GM12878 (cell line): ENCODE measurements around the gene DCTN1. TPM values are rescaled to one million over a fixed set of nuclear protein-coding genes. Genes with fewer than 3 reads are reported as not detected.

Experiments used
- ATAC-seq: fragments of 200-7000 bp; cut with Tn5 transposase; 3 replicates; pipeline ENCODE4 v1.9.1; 2020; ENCODE audit warnings: mild to moderate bottlenecking, moderate library complexity
- BruUV-seq: library from RNA; stranded (reverse); fragments of 400-500 nt; replicated peaks from 2 replicates; lab custom pipeline; 2021; lab: Mats Ljungman, UMichigan
- CTCF ChIA-PET: fragments of 300-600 bp; sonication (Branson Sonifier 250); formaldehyde crosslinking; extraction: SDS; loops from one replicate; lab custom pipeline; 2021; ENCODE audit warnings: inconsistent platforms; lab: Yijun Ruan, JAX
- POLR2A ChIA-PET: fragments of 350-600 bp; formaldehyde crosslinking; extraction: SDS; loops from one replicate; lab custom pipeline; 2021; ENCODE audit warnings: inconsistent platforms; lab: Charles Lee
- RAD21 ChIA-PET: fragments of 300-600 bp; sonication (Branson Sonifier 250); formaldehyde crosslinking; loops from one replicate; lab custom pipeline; 2023; ENCODE audit warnings: antibody characterized with exemption; ENCODE audit not compliant: unreplicated experiment; lab: Charles Lee
- SMC1A ChIA-PET: fragments of 300-600 bp; sonication (Branson Sonifier 250); formaldehyde crosslinking; loops from one replicate; lab custom pipeline; 2023; ENCODE audit not compliant: unreplicated experiment, uncharacterized antibody; lab: Charles Lee
- DNase-seq: peaks from one replicate; pipeline ENCODE4 v3.0.0-alpha.2; 2011; ENCODE audit warnings: low read depth, low spot score
- FAIRE-seq: peaks from 3 replicates; lab custom pipeline; 2011; peaks lifted over from hg19 to GRCh38; lab: Jason Lieb, UNC
- H2AFZ ChIP-seq: 2 replicates; pipeline ENCODE4 v1.6.0; 2011; ENCODE audit warnings: low read depth, low read length, control low read depth; ENCODE audit not compliant: control insufficient read depth
- H3K27ac ChIP-seq: 2 replicates; pipeline ENCODE4 v1.5.1; 2011; ENCODE audit warnings: control low read depth; ENCODE audit not compliant: control insufficient read depth, insufficient read depth
- H3K27me3 ChIP-seq, 2 experiments: replicated peaks in 1 of 2; 2 replicates each; pipeline versions ENCODE4 v1.6.0 to v1.6.1; 2011; ENCODE audit warnings: low read length in 1 of 2; ENCODE audit not compliant: control insufficient read depth in 2 of 2, insufficient read depth in 2 of 2
- H3K36me3 ChIP-seq, 2 experiments: 2 replicates each; pipeline ENCODE4 v1.5.1; 2011; ENCODE audit warnings: low read length in 1 of 2; ENCODE audit not compliant: control insufficient read depth in 2 of 2, insufficient read depth in 2 of 2
- H3K4me1 ChIP-seq: 2 replicates; pipeline ENCODE4 v1.6.1; 2011; ENCODE audit warnings: mild to moderate bottlenecking, low read length, moderate library complexity, mixed read lengths; ENCODE audit not compliant: control insufficient read depth, insufficient read depth
- H3K4me2 ChIP-seq: 2 replicates; pipeline ENCODE4 v1.6.0; 2011; ENCODE audit warnings: control low read depth; ENCODE audit not compliant: control insufficient read depth, insufficient read depth
- H3K4me3 ChIP-seq: fragments of 200-600 bp; sonication (generic); 2 replicates; pipeline ENCODE4 v1.5.1; 2016
- H3K79me2 ChIP-seq: 2 replicates; pipeline ENCODE4 v1.6.0; 2011; ENCODE audit warnings: low read length; ENCODE audit not compliant: control insufficient read depth, insufficient read depth
- H3K9ac ChIP-seq: 2 replicates; pipeline ENCODE4 v1.8.0; 2011; ENCODE audit warnings: low read length, control low read depth, mixed read lengths; ENCODE audit not compliant: control insufficient read depth, insufficient read depth
- H3K9me3 ChIP-seq: replicated peaks from 3 replicates; pipeline ENCODE4 v1.5.1; 2011; ENCODE audit warnings: mild to moderate bottlenecking, low read length; ENCODE audit not compliant: control insufficient read depth, insufficient read depth
- H4K20me1 ChIP-seq: 2 replicates; pipeline ENCODE4 v1.6.0; 2011; ENCODE audit not compliant: control insufficient read depth, insufficient read depth
- ATF2 ChIP-seq: IDR thresholded peaks from 2 replicates; pipeline ENCODE4 v1.6.1; 2012; ENCODE audit warnings: low read length, inconsistent platforms
- BACH1 ChIP-seq: fragments of 450-650 bp; IDR thresholded peaks from 2 replicates; pipeline ENCODE4 v1.6.1; 2017; ENCODE audit warnings: mild to moderate bottlenecking, borderline replicate concordance
- DPF2 ChIP-seq: fragments of 450-650 bp; IDR thresholded peaks from 2 replicates; pipeline ENCODE4 v1.6.1; 2017; ENCODE audit warnings: mild to moderate bottlenecking
- E2F8 ChIP-seq: fragments of 450-650 bp; IDR thresholded peaks from 2 replicates; pipeline ENCODE4 v1.6.1; 2018; ENCODE audit warnings: mild to moderate bottlenecking, low read depth, moderate library complexity; ENCODE audit not compliant: partially characterized antibody
- IKZF1 ChIP-seq: fragments of 450-650 bp; conservative IDR thresholded peaks from 2 replicates; pipeline ENCODE4 v1.6.1; 2017; ENCODE audit warnings: antibody characterized with exemption, mild to moderate bottlenecking
- IKZF2 ChIP-seq, 2 experiments: fragments of 450-650 bp; IDR thresholded peaks; 2 replicates each; pipeline ENCODE4 v1.6.1; 2017; ENCODE audit warnings: mild to moderate bottlenecking in 2 of 2, moderate library complexity in 2 of 2
- TAF1 ChIP-seq: IDR thresholded peaks from 2 replicates; pipeline ENCODE4 v1.6.1; 2011; ENCODE audit warnings: mild to moderate bottlenecking, low read depth, low read length, borderline replicate concordance
- WRNIP1 ChIP-seq: IDR thresholded peaks from 2 replicates; pipeline ENCODE4 v1.6.1; 2011; ENCODE audit warnings: low read depth, low read length, improper control_type of control experiment, borderline replicate concordance
- WGBS: methylation state at CpG from one replicate; pipeline ENCODE4 v1.1.6; 2016; ENCODE audit warnings: low lambda C conversion rate; ENCODE audit not compliant: insufficient replicate concordance, insufficient coverage; ENCODE audit errors: missing lambda C conversion rate; 5-methylcytosine and 5-hydroxymethylcytosine counted together
- in situ Hi-C: fragments of 300-500 bp; cut with MboI; formaldehyde crosslinking; loops from 9 replicates; pipeline ENCODE4 v1.14.3; 2018; ENCODE audit warnings: mixed read lengths
- intact Hi-C: fragments of 100-400 bp; cut with micrococcal nuclease; formaldehyde crosslinking; loops from one replicate; pipeline ENCODE4 v1.14.2; 2022; ENCODE audit not compliant: unreplicated experiment
- polyA plus RNA-seq, 11 experiments: library from polyadenylated mRNA; depleted of rRNA in 4 of 11; unstranded in 6 of 11; stranded (reverse) in 5 of 11; fragments of >200 nt; fragmentation: Nextera tagmentation in 4 of 11; fragmentation: Illumina TruSeq in 1 of 11; extraction: Ambion mirVana in 4 of 11; extraction: Trizol in 1 of 11; gene quantifications; 1 replicate in 1 of 11; 2 replicates in 10 of 11; pipeline versions ENCODE4 v1.2.1 to v1.2.3, GENCODE V29; 2011 to 2016; ENCODE audit warnings: inconsistent platforms in 2 of 11, missing spikeins in 2 of 11, low read depth in 1 of 11
- total RNA-seq, 4 experiments: library from RNA; depleted of rRNA in 3 of 4; stranded (reverse); fragments of >200 nt in 3 of 4; fragmentation: Illumina TruSeq in 1 of 4; extraction: Trizol in 1 of 4; gene quantifications; 2 replicates each; pipeline versions ENCODE4 v1.2.1 to v1.2.3, GENCODE V29; 2013 to 2021

DCTN1 gene
- total and polyA plus RNA-seq, 10 of the 15 experiments (the other 5 are each of a cell fraction or from before 2014, with no cell fraction given): 44.1 to 116 (median 64.8) TPM

- CTCF ChIA-PET: interaction anchor here (0.6 to 6.2 kb wide), 2 partner anchors 13 to 45 kb away, joined by 3 to 49 read pairs; no protein-coding TSS in a partner anchor
Measured at GRCh38 chr2:74347303-74347702, 32.8 kb downstream of the DCTN1 start.

More at GRCh38 chr2:74347303-74347702, 32.8 kb downstream of the DCTN1 start:
- in situ Hi-C loops: no loop called here
- Histone ChIP-seq H3K36me3 (no peaks in the 10 kb centered on the region), H3K9me3 (no peaks in the 10 kb centered on the region), H3K27me3 (no peaks in the 10 kb centered on the region), H3K9ac (no peak overlapping the region), H2AFZ (no peak overlapping the region), H3K4me2 (no peak overlapping the region), H3K79me2 (no peaks in the 10 kb centered on the region), H4K20me1 (no peaks in the 10 kb centered on the region), H3K4me3 (no peak overlapping the region), H3K27ac (no peak overlapping the region), H3K4me1 (peaks cover 8% of the 10 kb centered on the region; the same call in 1 of the 2 replicates)
- intact Hi-C loops: no loop called here
- FAIRE-seq: no peak
- POLR2A ChIA-PET: no interaction called here
- no TSS peak for BruUV-seq
- no peak for DNase-seq
- TF ChIP-seq ATF2: no peak
- TF ChIP-seq IKZF1: no peak
- no peak for TF ChIP-seq DPF2
- no peak for TF ChIP-seq IKZF2 (IDR thresholded peaks at IDR 0.05)
- TF ChIP-seq TAF1: no peak
- no peak for TF ChIP-seq WRNIP1
- no peak for TF ChIP-seq BACH1
- no peak for TF ChIP-seq E2F8
- WGBS: 75% methylated on average over 1 of the region's 1 CpG
- ATAC-seq: no peak
- SMC1A ChIA-PET: interaction anchor here (0.8 kb wide), 1 partner anchor 196 kb away, joined by 3 read pairs; no protein-coding TSS in a partner anchor
- RAD21 ChIA-PET: no interaction called here
